Right hindlimb (tissue), 1 donor: Measurements from ENCODE around the gene TOB1.

Experiments
- DNase-seq: peaks from one replicate; pipeline ENCODE4 v3.0.0-alpha.2; 2018

TOB1 gene

DNA sequence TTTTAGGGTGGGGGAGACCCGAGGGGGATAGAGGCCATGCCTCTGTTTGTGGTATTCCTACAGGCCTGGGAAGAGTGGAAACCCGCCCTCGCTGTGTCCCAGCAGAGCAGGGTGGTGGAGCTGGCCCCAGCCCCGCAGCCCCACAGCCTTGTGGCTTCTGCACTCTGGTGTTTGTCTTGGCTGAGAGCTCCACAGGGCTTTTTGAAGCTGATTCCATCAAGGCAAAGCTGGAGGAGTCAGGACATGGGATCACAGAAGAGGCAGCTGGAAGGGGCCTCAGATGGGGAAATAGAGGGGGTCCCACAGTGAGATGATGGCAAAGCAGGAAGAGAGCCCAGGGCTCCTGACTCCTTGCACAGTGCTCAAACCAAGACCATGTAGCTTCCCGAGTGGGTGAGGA is 35.8 kb downstream of the TOB1 start:
- DNase-seq: peak; percentile 73

DNA sequence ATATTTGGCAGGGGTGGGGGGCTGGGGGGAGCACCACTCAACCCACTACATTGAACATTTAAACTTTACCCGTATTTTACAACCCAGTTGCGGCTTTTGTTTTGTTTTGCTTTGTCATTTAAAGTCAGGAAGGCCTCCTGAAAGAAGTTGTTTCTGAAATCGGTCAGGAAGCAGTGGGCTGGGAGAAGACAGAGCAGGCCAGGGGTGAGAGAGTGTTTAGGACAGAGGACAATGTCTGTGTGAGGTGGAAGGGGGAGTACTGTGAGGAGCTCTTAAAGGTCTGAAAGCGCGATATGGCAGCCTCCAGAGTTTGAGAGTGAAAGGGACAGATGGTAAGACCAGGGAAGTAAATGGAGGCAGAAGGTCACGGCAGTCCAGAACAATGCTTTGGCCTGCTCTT is 36.8 kb downstream of the TOB1 start:
- DNase-seq: no peak

DNA sequence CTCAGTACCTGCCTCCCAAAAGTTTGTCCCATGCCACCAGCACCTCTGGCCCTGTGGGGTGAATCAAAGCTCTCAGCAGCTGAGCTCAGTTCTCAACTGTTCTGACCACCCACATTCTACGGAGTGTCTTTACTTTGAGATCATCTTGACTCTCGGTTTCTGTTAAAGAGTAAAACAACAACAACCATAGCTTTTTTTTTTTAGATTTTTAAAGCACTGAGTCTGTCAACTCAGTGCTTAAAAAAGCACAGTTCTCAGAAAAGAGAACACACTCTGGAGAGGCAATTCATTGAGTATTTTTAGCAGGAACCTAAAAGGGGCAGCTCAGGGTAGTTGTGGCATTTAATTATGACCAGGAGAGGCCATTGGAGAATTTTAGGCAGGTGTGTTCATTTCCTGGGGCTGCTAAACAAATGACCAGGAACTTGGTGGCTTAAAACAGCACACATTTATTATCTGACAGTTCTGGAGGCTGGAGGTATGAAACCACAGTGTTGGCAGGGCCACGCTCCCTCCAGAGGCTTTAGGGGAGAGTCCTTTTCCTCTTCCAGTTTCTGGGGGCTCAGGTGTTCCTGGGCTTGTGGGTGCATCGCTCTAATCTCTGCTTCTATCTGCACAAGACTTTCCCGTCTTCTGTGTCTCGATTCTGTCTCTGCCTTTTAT is 37.5 kb downstream of the TOB1 start:
- DNase-seq: no peak

DNA sequence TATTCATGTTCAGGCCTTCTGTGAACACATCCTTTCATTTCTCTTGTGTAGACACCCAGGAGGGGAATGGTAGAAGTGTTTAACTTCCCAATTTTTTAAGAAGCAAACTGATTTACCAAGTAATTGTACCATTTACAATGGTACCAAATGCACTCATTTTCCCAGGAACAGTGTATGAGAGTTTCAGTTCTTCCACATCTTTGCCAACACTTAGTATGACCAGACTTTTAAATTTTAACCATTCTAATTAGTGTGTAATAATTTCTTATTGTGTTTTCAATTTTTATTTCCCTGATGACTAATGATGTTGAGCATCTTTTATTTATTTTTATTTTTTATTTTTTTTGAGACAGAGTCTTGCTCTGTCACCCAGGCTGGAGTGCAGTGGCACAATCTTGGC is 41.0 kb downstream of the TOB1 start:
- no peak for DNase-seq

DNA sequence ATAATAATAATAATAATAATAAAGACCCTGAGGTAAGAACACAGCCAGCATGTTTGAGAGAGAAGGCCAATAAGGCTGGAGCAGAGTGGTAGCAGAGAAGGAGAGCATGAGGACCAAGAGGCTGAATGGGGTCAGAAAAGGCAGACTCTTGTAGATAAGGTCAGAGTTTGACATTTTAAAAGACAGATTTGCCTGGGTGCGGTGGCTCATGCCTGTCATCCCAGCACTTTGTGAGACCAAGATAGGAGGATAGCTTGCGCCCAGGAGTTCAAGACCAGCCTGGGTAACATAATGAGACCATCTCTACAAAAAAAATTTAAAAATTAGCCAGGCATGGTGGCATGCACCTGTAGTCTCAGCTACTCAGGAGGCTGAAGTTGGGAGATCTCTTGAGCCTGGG is 41.7 kb downstream of the TOB1 start:
- no peak for DNase-seq

DNA sequence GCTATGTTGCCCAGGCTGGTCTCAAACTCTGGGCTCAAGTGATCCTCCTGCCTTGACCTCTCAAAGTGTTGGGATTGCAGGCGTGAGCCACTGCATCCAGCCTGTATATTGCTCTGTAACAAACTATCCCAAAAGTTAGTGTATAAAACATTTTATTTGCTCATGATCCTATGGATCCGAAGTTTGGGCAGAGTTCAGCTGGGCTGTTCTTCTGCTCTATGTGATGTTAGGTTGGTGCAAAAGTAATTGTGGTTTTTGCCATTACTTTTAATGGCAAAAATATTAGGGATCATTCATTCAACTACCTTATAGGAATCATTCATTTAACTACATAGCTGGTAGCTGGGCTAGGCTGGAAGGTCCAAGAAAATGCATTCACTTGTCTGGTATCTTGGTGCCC is 43.6 kb downstream of the TOB1 start:
- no peak for DNase-seq

DNA sequence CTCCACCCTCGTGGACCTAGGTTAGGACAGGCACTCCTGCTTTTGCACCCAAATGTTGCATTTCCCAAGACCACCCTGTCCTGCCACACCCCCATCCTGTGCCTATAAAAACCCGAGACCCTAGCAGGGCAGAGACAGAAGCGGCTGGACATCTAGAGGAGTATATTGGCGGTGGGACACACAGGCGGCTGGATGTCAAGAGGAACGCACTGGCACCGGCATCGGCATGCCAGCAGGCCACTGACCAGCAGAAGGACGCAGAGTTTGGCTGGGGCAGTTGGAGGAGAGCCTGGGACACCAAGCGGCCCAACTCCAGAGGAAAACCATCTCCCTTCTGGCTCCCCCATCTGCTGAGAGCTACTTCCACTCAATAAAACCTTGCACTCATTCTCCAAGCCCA is 45.5 kb downstream of the TOB1 start:
- DNase-seq: no peak

DNA sequence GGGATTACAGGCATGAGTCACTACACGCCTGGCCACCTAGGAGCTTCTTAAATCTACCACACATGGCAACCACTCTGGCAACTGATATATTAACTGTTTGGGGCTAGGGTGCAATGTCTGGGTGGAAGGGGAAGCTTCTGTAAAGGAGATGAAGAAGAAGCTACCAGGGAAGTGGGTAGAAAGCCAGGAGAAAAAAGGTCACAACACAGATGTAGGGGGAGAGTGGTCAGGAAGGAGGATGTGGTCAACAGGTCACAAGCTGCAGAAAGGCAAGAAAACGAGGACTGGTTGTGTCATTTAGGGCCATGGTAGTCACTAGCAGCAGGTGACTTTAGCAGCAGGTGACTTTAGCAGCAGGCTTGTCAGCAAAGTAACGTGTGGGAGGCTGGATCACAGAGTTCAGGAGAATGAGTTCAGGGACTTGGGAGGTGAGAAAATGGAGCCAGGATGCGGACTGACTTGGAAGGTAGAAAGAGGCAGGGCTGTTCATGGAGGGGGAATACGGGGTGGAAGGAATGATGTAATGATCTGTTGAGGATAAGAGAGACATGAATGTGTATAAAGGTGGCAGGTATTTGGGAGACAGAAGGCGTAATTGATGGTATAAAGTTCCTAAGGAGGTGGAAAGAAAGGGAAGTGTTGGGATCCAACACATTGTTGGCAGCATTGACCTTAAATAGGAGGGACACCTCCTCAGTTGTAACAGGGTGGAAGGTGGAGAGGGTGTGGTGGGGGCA is 47.1 kb downstream of the TOB1 start:
- no peak for DNase-seq

DNA sequence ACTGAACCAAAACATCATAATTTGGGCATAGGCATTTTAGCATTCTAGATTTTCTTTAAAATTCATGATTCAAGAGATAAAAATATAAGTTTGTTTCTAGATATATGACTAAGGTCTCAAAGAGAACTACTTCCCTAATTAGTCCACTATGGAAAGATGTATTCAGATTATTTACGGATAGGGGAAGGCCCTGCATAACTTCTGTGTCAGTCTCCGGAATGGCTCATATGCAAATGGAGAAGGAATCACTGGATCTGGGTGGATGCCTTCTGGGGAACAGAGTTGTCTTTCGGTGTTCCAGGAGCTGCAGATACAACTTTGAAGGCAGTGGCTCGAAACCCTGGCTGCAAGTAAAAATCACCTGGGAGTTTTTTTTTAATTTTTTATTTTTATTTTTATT is 47.9 kb downstream of the TOB1 start:
- DNase-seq: no peak

DNA sequence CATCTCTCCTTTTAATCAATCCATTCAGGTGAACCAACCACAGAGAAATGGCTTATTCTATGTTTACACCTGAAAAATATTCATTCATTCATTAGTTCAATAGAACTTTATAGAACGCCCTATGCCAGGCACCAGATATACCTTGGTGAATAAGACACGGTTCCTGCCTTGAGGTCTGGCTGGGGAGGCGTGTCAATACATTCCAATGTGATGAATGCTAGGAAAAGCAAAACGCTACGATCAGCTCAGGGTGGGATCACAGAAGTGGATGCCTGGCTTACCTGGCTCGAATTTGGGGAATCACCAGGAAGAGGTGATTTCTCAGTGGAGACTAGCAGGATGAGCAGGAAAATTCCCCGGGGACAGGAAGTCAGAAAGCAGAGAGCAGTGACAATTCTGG is 48.3 kb downstream of the TOB1 start:
- no peak for DNase-seq

DNA sequence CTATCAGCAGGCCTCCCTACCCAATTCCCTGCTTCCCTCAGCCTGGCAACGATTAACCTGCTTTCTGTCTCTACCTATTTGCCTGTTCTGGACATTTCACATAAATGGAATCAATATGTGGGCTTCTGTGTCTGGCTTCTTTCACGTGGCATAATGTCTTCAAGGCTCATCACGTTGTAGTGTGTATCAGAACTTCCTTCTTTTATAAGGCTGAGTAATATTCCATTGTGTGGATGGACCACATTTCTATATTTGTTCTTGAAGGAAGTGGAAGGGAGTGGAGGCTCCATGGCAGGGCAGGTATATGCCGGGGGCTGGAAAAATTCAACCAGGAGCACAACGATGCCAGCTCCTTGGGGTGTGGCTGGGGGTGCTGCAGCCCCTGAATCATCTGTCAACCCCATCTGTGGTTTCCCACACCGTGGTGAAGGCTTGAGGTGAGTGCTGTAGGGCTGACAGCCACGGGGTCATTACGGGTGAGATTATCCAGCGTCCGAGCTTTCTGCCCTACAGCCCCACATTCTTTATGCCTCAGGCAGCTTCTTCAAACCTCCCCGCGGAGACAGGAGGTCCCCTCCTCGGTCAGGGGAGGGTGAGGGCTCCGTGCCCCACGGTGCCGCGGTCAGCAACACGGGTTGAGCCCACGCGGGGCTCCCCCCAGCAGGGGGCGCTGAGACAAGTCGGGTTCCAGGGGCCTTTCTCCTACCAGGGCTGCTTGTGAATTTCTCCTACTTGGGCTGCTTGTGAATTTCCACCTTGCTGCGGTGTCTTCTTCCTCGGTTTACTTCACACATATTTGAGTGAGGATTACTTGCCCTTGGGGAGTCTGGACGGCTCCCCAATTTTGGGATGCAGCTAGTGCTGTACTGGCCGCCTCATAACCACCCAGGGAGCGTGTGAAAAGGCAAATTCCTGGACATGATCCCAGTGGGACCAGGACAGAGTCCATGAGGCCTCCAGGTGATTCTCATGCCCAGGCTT is 49.1 kb downstream of the TOB1 start:
- DNase-seq: no peak

DNA sequence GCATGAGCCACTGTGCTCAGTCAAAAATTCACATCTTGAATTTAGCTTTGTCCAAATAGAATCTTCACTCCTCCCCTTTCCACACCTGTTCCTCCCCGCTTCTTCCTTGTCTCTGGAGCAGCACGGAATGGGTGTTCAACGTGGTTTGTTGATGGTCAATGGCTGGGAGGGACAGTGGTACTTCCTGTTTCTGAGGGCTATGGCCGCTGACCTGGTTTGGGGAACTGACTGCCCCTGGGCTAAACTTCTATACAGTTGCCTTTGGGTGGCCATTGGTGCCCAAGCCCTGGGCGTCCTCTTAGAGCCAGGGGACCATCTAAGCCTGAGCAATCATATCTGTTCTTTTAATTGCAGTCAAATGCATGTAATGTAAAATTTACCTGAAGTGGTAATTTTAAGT is 49.9 kb downstream of the TOB1 start:
- no peak for DNase-seq

DNA sequence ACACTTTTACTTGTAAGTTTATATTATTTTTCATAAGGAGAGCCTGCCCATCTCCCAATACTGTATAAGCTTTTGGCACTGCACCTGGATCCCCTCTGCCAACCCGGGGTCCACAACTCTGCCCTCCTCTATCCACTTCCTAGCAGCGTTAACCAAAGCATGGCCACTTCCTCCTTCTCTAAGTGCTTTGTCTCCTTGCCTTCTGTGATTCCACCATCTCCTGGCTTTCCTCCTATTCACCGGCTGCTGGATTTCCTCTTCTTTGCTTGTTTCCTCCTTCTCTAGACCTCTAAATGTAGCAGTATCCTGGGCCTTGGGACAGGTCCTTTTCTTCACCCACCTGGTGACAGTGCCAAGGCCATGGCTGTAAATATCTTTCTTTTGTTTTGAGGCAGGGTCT is 50.8 kb downstream of the TOB1 start:
- DNase-seq: no peak

DNA sequence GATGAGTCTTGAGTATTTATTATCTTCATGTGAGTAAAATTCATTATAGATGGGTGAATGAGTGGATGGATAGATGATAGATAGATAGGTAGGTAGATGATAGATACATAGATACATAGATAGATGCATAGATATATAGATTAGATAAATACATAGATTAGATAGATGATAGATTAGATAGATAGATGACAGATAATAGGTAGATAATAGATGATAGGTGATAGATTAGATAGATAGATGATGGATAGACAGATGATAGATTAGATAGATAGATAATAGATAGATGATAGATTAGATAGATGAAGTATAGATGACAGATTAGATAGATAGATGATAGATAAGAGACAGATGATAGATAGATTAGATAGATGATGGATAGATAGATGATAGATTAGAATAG is 52.6 kb downstream of the TOB1 start:
- no peak for DNase-seq
